Activated CD4-positive, alpha-beta T cell treated with anti-CD3 and anti-CD28 coated beads for 36 hours (primary cell): ENCODE data around the gene ARHGEF19. TPM values are rescaled to one million over a fixed set of nuclear protein-coding genes. Genes with fewer than 3 reads are reported as not detected.
"Not testable (repeated sequence)": the region's sequence is repeated elsewhere in the genome, so short reads cannot be mapped to it uniquely, and the experiment has no call there.

ENCODE experiments used
- ATAC-seq: fragments of 200-7000 bp; cut with Tn5 transposase; one replicate; pipeline ENCODE4 v1.10.0; 2021; ENCODE audit warnings: mild to moderate bottlenecking, moderate library complexity
- CTCF ChIA-PET: fragments of 350-600 bp; sonication (Branson Sonifier 250); formaldehyde crosslinking; loops from one replicate; lab custom pipeline; 2021; ENCODE audit warnings: antibody characterized with exemption; lab: Charles Lee
- POLR2A ChIA-PET: fragments of 350-600 bp; sonication (Branson Sonifier 250); formaldehyde crosslinking; loops from one replicate; lab custom pipeline; 2021; ENCODE audit warnings: antibody characterized with exemption, inconsistent platforms; lab: Charles Lee
- DNase-seq: peaks from one replicate; pipeline ENCODE4 v3.0.0-alpha.2; 2020
- H3K27ac Mint-ChIP-seq: one replicate; pipeline ENCODE4 v1.8.0; 2021; ENCODE audit warnings: mixed read lengths
- H3K27me3 Mint-ChIP-seq: one replicate; pipeline ENCODE4 v1.8.0; 2021; ENCODE audit warnings: mixed read lengths
- H3K36me3 Mint-ChIP-seq: one replicate; pipeline ENCODE4 v1.8.0; 2021; ENCODE audit warnings: low read depth, mixed read lengths
- H3K4me1 Mint-ChIP-seq: one replicate; pipeline ENCODE4 v1.8.0; 2021; ENCODE audit warnings: mixed read lengths
- H3K4me3 Mint-ChIP-seq: one replicate; pipeline ENCODE4 v1.8.0; 2021; ENCODE audit warnings: mild to moderate bottlenecking, moderate library complexity, mixed read lengths
- H3K9me3 Mint-ChIP-seq: one replicate; pipeline ENCODE4 v1.8.0; 2021; ENCODE audit warnings: low read depth, mixed read lengths
- intact Hi-C, 2 experiments: fragments of 100-400 bp; cut with DNase I in 1 of 2; cut with micrococcal nuclease in 1 of 2; formaldehyde crosslinking; loops; one replicate each; pipeline versions ENCODE4 v1.14.2 to v1.15.1; 2022 to 2024; cut with DNase I, micrococcal nuclease
- total RNA-seq, 2 experiments: library from RNA; stranded (reverse); gene quantifications; one replicate each; pipeline ENCODE4 v1.2.3, GENCODE V29; 2021

The ARHGEF19 gene
- total RNA-seq, 2 experiments from 2014 or later, result 4.9 to 6.5 TPM

GRCh38 chr1:16219968-16220500, 7.6 kb upstream of the ARHGEF19 start:
- ATAC-seq (no peak), DNase-seq (no peak)
- H3K9me3 Mint-ChIP-seq, result no peaks in the 10 kb centered on the region
- ChIA-PET POLR2A (no interaction called here), CTCF (no interaction called here)
- no peaks in the 10 kb centered on the region for H3K36me3 Mint-ChIP-seq
- H3K27me3 Mint-ChIP-seq, result peaks cover 3% of the 10 kb centered on the region
- no peak overlapping the region for H3K4me3 Mint-ChIP-seq
- H3K4me1 Mint-ChIP-seq, result peaks cover 20% of the 10 kb centered on the region
- no peak overlapping the region for H3K27ac Mint-ChIP-seq
- intact Hi-C loops, result loop anchor here in 1 of 2 experiments (5.0 kb wide), 1 partner anchor 692 kb away; no protein-coding TSS in a partner anchor

GRCh38 chr1:16218674-16219071, 6.2 kb upstream of the ARHGEF19 start:
- intact Hi-C loops, result loop anchor here in 1 of 2 experiments (5.0 kb wide), 1 partner anchor 694 kb away; no protein-coding TSS in a partner anchor
- Mint-ChIP-seq H3K9me3 (no peaks in the 10 kb centered on the region), H3K27ac (no peak overlapping the region), H3K4me3 (no peak overlapping the region), H3K4me1 (peaks cover 20% of the 10 kb centered on the region), H3K36me3 (no peaks in the 10 kb centered on the region), H3K27me3 (no peaks in the 10 kb centered on the region)
- ChIA-PET POLR2A (no interaction called here), CTCF (no interaction called here)
- ATAC-seq (no peak), DNase-seq (no peak)

- Mint-ChIP-seq H3K27ac (no peak overlapping the region), H3K4me3 (no peak overlapping the region), H3K4me1 (peaks cover 20% of the 10 kb centered on the region), H3K36me3 (no peaks in the 10 kb centered on the region), H3K27me3 (no peaks in the 10 kb centered on the region), H3K9me3 (no peaks in the 10 kb centered on the region)
- no peak for DNase-seq
- no peak for ATAC-seq
- intact Hi-C loops, result loop anchor here in 1 of 2 experiments (5.0 kb wide), 1 partner anchor 694 kb away; no protein-coding TSS in a partner anchor
- CTCF ChIA-PET, result interaction anchor here (1.3 to 2.4 kb wide), 2 partner anchors 12 to 14 kb away, joined by 6 to 7 read pairs; no protein-coding TSS in a partner anchor
- POLR2A ChIA-PET, result interaction anchor here (0.6 to 2.7 kb wide), 5 partner anchors 8 to 426 kb away, joined by 3 to 14 read pairs (median 4); partner anchors contain the start of gene CPLANE2
Measured at GRCh38 chr1:16218014-16218673, 5.7 kb upstream of the ARHGEF19 start.

GRCh38 chr1:16217061-16217785, 4.8 kb upstream of the ARHGEF19 start:
- Mint-ChIP-seq H3K4me1 (peaks cover 20% of the 10 kb centered on the region), H3K4me3 (peak overlapping the region; percentile 73), H3K27me3 (no peaks in the 10 kb centered on the region), H3K9me3 (no peaks in the 10 kb centered on the region), H3K27ac (peak overlapping the region; percentile 20), H3K36me3 (no peaks in the 10 kb centered on the region)
- ChIA-PET POLR2A (interaction anchor here (0.6 to 2.7 kb wide), 6 partner anchors 9 to 425 kb away, joined by 3 to 14 read pairs (median 5); partner anchors contain the start of gene CPLANE2), CTCF (interaction anchor here (0.9 to 2.4 kb wide), 6 partner anchors 11 to 97 kb away, joined by 3 to 7 read pairs (median 4); no protein-coding TSS in a partner anchor)
- ATAC-seq (peak; percentile 98), DNase-seq (peak; percentile 98)
- intact Hi-C loops, result loop anchor here (1.0 to 5.0 kb wide), 7 partner anchors 11 to 695 kb away; partner anchors contain the start of genes CPLANE2 (in 2 of the 2), FBXO42 (in 1 of the 2), SPEN (in 1 of the 2) and SZRD1 (in 1 of the 2)

- no peak overlapping the region for H3K27ac Mint-ChIP-seq
- intact Hi-C loops, result loop anchor here (2.0 to 5.0 kb wide), 3 partner anchors 21 to 696 kb away; partner anchors contain the start of genes CPLANE2 (in 1 of the 2) and FBXO42 (in 1 of the 2)
- peak; percentile 46 for ATAC-seq
Measured at GRCh38 chr1:16215882-16216753, 3.7 kb upstream of the ARHGEF19 start.

GRCh38 chr1:16215240-16215639, 2.8 kb upstream of the ARHGEF19 start:
- POLR2A ChIA-PET, H3K36me3 Mint-ChIP-seq, DNase-seq, H3K4me3 Mint-ChIP-seq, H3K27me3 Mint-ChIP-seq, H3K27ac Mint-ChIP-seq, ATAC-seq, H3K9me3 Mint-ChIP-seq, CTCF ChIA-PET: not testable (repeated sequence)
- intact Hi-C loops, result loop anchor here in 1 of 2 experiments (5.0 kb wide), 1 partner anchor 697 kb away; no protein-coding TSS in a partner anchor
- peaks cover 20% of the 10 kb centered on the region for H3K4me1 Mint-ChIP-seq

More at GRCh38 chr1:16215882-16216753, 3.7 kb upstream of the ARHGEF19 start:
- Mint-ChIP-seq H3K4me3 (peak overlapping the region; percentile 73), H3K4me1 (peaks cover 20% of the 10 kb centered on the region), H3K36me3 (no peaks in the 10 kb centered on the region), H3K9me3 (no peaks in the 10 kb centered on the region), H3K27me3 (no peaks in the 10 kb centered on the region)
- DNase-seq, result peak; percentile 85
- CTCF ChIA-PET, result interaction anchor here (0.6 to 2.4 kb wide), 6 partner anchors 10 to 225 kb away, joined by 3 to 6 read pairs (median 4); no protein-coding TSS in a partner anchor
- POLR2A ChIA-PET, result interaction anchor here (1.4 to 2.7 kb wide), 3 partner anchors 10 to 21 kb away, joined by 6 to 14 read pairs (median 8); partner anchors contain the start of gene CPLANE2

- H3K4me3 Mint-ChIP-seq, H3K9me3 Mint-ChIP-seq, H3K27ac Mint-ChIP-seq, POLR2A ChIA-PET, ATAC-seq, H3K36me3 Mint-ChIP-seq, DNase-seq, intact Hi-C loops, H3K27me3 Mint-ChIP-seq: not testable (repeated sequence)
- CTCF ChIA-PET, result interaction anchor here (0.6 kb wide), 1 partner anchor 15 kb away, joined by 3 read pairs; no protein-coding TSS in a partner anchor
- H3K4me1 Mint-ChIP-seq, result peaks cover 18% of the 10 kb centered on the region
Measured at GRCh38 chr1:16213544-16213943, 1.1 kb upstream of the ARHGEF19 start.

GRCh38 chr1:16213013-16213412, 561 bp upstream of the ARHGEF19 start:
- ATAC-seq, result no peak

GRCh38 chr1:16211824-16212223, 628 bp downstream of the ARHGEF19 start:
- H3K27ac Mint-ChIP-seq, result no peak overlapping the region
- no peak overlapping the region for H3K4me3 Mint-ChIP-seq
- intact Hi-C loops, result no loop called here
- no peaks in the 10 kb centered on the region for H3K27me3 Mint-ChIP-seq
- H3K9me3 Mint-ChIP-seq, result no peaks in the 10 kb centered on the region
- ATAC-seq, result no peak
- H3K36me3 Mint-ChIP-seq, result no peaks in the 10 kb centered on the region
- ChIA-PET POLR2A (no interaction called here), CTCF (interaction anchor here (0.7 kb wide), 1 partner anchor 421 kb away, joined by 3 read pairs; no protein-coding TSS in a partner anchor)
- DNase-seq, result no peak
- H3K4me1 Mint-ChIP-seq, result peaks cover 11% of the 10 kb centered on the region

More at GRCh38 chr1:16213013-16213412, 561 bp upstream of the ARHGEF19 start:
- Mint-ChIP-seq H3K9me3 (no peaks in the 10 kb centered on the region), H3K4me3 (no peak overlapping the region), H3K4me1 (peaks cover 18% of the 10 kb centered on the region), H3K36me3 (no peaks in the 10 kb centered on the region), H3K27me3 (no peaks in the 10 kb centered on the region), H3K27ac (no peak overlapping the region)
- intact Hi-C loops, result no loop called here
- ChIA-PET CTCF (interaction anchor here (0.6 kb wide), 2 partner anchors 16 to 31 kb away, joined by 3 read pairs; no protein-coding TSS in a partner anchor), POLR2A (no interaction called here)
- DNase-seq, result no peak

GRCh38 chr1:16210581-16210980, 1.9 kb downstream of the ARHGEF19 start:
- CTCF ChIA-PET, result no interaction called here
- peaks cover 7% of the 10 kb centered on the region for H3K4me1 Mint-ChIP-seq
- no peak overlapping the region for H3K27ac Mint-ChIP-seq
- no peak overlapping the region for H3K4me3 Mint-ChIP-seq
- no peak for DNase-seq
- intact Hi-C loops, result no loop called here
- H3K36me3 Mint-ChIP-seq, result no peaks in the 10 kb centered on the region
- no peak for ATAC-seq
- POLR2A ChIA-PET, result no interaction called here
- no peaks in the 10 kb centered on the region for H3K9me3 Mint-ChIP-seq
- no peaks in the 10 kb centered on the region for H3K27me3 Mint-ChIP-seq
